Retina (tissue), 1 donor: ENCODE data around the gene ANKRD42.

Experiments used
- DNase-seq: peaks from one replicate; pipeline ENCODE4 v3.0.0-alpha.2; 2016

ANKRD42 gene

DNA sequence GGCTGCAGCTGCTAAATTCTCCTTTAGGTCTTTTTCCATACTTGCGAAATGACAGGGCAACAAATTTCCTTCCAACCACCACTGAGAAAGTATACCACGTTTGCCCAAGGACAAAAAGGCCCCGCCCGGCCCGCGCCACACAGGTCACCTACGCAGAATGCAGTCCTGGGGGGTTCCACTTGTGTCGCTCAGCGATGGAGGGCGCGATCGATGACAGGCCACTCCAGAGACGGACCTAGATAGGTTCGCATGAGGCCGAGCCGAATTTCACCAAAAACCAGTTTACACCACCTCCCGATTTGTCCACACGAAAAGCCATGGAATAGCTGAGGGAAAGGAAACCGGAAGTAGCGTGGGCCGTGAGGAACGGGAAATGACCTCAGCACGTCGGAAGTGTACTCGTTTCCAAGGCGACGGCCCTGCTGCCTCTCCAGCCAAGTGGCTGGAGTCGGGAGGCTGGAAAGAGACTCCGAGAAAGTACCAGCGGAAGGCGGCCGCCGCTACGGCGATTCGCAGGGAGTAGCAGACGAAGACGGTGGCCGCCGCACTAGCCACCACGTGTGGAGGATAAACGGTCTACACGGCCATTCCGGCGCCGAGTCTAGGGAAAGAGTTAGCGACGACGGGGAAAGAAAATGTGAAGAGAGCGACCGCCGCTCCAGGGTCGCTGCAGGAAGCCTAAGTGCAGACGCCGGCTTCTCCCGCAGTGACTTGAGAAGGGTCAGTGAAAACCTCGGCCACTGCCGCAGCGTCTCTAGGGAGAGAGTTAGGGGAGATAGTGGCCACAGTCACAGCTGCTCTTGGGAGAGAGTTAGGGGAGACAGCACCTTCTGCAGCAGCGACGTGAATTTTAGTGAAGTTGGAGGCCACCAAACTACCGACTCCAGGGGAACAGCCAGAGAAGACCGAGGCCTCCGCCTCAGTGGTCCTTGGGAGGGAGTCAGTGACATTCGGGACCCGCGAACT is at the start of gene ANKRD42:
TSS of gene ANKRD42 (plus strand) at position 398 of the 966 bp plus-strand sequence. CDS start 959 bp downstream, outside the sequence.
- peak; percentile 98 for DNase-seq

DNA sequence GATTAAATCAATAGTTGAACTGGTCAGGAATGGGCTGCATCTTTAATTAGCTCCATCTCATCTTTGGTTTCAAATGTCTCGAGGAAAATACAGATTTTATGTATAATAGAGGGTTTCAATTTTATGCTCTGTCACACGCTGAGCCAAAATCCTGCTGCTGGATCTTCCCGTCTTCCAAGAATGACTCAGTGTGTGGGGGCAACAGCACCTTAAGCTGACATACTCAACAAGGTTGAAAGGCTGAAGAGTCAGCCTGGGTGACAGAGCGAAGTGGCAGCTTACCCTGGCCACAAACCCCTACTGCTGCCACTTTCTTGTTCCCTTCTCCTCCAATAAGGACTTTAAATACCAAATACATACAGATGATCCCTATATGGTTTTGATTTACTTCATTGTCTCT is 45.6 kb upstream of the ANKRD42 start:
- DNase-seq: no peak

DNA sequence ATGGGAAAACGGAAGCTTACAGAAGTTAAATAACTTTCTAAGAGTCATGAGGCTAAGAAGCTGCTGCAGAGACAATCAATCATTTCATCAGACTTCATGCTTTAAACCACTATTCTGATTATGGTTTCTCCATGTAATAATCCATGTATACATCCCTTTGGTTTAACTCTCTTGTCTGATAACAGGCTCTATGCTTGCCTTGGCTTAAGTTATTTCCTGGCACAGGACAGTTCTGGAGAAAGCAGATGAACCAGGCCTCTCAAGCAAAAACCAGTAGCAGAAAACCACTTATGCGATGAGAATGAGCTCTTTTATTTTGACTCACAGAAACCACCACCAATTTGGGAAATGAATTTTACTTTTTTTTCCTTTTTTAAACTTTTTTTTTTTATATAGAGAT is 43.1 kb upstream of the ANKRD42 start:
- no peak for DNase-seq

DNA sequence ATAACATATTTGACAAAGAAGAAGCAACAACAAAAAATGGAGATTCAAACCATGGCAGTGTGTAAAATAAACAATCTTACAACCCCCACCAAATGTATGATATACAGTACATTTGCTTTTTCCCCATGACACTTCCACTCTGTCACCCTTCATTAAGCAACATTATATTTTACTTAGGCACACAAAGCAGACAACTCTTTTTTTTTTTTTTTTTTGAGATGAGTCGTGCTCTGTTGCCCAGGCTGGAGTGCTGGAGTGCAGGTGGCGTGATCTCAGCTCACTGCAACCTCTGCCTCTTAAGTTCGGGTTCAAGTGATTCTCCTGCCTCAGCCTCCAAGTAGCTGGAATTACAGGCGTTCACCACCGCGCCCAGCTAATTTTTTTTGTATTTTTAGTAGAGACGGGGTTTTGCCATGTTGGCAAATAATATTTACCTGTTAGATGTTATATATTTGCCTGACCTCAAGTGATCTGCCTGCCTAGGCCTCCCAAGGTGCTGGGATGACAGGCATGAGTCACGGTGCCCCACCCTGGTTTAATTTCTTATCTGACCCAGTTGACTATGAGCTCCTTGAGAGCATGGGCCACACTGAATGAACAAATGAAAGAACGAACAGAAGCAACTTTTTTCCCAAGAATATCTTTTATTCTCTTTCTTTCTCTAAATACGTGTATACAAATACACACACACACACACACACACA is 42.1 kb upstream of the ANKRD42 start:
- no peak for DNase-seq

DNA sequence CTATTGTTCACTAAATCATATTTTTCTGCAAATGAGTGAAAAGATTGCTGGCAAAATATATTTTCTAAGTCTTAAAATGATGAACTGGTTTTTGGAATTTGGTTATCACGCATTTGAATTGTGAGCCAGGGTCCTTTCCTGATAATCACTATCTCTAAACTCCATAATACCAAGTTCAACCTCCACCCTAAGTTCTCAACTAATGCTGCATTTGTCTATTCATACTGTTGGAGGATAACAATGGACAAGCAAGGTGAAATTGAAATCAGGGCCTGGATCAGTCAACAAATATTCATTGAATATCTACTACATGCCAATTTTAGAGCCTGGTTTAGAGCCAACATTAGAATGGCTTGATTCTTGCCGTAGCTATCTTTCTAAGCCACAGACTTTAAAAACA is 41.2 kb upstream of the ANKRD42 start:
- no peak for DNase-seq

DNA sequence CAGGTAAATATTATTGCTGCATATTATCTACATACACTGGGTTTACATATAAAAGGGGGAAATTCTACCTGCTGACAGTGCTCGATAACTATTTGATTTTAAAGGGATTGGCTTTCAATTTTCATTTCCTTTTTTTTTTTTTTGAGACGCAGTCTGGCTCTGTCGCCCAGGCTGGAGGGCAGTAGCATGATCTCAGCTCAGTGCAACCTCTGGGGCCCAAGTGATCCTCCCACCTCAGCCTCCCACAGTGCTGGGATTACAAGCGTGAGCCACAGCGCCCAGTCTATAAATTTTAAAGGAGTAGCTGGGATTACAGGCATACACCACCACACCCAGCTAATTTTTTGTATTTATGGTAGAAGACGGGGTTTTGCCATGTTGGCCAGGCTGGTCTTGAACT is 39.7 kb upstream of the ANKRD42 start:
- DNase-seq: no peak

DNA sequence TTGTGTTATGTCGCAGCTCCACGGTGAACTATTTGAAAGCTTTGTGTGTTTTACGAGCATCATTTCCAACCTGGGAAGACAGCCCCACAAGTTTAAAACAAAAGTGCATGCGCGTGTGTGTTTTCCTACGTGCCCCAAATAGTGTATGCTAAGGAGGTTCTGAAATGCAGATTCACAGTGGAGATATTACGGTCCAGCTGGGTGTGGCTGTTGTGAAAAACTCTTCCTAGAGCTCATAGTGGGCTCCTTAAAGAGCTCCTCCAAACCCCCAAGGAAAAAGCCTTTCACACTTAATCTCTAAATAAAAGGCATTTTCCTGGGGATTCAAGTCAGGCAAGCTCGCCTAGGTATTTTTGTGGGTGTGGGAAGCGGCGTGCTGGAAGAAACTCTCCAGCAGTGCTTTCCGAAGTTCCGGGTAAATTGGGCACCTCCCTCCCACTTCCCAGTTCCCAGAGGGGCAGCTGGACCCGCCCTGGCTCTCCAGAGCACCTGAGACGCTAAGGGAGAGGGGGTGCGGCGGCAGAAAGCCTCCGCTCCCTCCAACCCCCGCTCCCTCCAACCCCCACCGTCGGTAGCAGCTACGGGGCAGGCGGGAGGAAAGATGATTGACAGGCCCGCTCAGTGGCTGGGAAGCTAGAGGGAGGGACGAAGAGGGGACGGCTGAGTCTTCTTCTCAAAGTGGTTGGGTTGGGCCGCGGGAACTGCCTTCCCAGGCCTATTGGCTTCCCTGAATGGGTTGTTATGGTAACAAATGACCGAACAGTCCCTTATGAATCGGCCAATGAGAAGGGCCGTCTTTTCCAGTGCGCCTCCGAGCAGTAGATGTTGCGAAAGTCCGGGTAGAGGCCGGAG is 37.1 kb upstream of the ANKRD42 start:
- peak; percentile 99 for DNase-seq

DNA sequence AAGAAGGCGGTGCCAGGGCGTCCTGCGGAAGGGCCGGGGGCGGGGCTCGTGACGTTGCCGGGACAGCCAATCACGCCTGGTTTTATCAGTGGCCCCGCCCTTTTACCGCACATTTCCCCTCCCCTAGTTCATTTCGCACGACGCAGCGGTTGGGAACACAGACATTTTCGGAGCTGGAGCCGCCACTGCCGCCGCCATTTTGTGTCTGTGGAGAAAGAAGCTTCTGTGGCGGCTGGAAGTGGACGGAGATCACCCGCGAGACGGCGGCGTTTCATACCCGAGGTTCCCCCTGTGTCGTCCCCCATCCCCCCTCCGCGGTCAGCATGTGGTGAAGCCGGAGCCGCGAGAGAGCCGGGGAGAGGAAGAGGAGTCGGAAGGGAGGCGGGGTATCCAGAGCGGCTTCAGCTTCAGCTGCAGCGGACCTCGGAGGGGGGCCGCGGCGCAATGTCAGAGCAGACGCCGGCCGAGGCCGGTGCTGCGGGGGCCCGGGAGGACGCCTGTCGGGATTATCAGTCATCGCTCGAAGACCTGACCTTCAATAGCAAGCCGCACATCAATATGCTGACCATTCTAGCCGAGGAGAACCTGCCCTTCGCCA is 36.4 kb upstream of the ANKRD42 start, which contains the start of gene PCF11:
TSS of gene PCF11 (plus strand) at position 136 of the 598 bp plus-strand sequence. CDS start at position 445, 309 bp downstream.
- no peak for DNase-seq

DNA sequence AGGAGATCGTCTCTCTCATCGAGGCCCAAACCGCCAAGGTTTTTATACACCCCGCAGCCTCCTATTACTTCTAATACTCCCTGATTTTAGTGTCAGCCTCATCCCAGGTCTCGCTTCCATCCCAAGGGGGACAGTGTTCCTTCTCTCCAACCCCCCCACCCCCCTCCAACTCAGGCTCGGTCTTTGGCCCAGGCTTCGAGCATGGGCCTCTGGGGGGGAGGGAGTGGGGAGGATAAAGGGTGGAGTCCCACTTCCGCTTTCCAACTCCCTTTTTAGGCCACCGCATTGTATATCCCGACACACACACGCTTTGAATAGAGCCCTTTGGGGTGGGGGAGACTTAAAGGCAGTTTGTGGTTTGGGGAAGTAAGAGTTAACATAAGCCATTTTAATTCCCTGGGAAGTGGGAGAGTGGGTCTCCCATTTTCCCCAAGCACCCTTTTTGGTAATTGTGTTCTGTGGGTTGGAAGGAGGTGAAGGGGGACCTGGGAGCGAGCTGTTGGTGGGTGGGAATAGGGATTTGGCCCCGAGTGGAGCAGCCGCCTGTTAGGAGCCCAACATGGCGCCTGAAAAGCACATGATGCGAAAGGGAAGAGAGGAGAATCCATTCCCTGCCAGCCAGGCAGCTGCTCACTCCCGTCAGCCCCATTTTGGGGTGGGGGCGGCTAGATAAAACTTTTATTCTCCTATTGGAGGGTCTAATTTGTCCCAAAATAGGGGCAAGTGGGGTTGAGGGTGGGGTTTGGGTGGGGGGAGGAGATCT is 35.7 kb upstream of the ANKRD42 start:
- peak; percentile 78 for DNase-seq

DNA sequence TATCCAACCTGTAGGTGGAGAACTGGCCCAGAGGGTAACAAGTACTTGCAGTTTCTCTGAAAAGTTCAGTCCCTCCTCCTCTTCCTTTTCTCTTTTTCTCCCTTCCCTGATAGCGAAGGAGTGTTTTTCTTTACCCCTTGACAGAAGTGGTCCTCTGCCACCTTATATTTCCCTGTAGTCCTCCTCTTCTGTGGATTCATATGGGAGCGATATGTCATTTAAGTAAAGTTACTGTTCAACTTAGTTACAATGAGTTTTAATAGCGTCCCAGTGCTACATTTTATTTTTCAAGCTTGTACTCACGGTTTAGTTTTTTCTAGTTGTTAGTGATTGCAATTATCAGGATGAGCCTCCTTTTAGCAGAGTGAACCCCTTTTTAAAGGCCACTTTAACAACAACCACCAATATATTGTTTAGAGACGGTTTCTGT is 35.1 kb upstream of the ANKRD42 start:
- DNase-seq: no peak

DNA sequence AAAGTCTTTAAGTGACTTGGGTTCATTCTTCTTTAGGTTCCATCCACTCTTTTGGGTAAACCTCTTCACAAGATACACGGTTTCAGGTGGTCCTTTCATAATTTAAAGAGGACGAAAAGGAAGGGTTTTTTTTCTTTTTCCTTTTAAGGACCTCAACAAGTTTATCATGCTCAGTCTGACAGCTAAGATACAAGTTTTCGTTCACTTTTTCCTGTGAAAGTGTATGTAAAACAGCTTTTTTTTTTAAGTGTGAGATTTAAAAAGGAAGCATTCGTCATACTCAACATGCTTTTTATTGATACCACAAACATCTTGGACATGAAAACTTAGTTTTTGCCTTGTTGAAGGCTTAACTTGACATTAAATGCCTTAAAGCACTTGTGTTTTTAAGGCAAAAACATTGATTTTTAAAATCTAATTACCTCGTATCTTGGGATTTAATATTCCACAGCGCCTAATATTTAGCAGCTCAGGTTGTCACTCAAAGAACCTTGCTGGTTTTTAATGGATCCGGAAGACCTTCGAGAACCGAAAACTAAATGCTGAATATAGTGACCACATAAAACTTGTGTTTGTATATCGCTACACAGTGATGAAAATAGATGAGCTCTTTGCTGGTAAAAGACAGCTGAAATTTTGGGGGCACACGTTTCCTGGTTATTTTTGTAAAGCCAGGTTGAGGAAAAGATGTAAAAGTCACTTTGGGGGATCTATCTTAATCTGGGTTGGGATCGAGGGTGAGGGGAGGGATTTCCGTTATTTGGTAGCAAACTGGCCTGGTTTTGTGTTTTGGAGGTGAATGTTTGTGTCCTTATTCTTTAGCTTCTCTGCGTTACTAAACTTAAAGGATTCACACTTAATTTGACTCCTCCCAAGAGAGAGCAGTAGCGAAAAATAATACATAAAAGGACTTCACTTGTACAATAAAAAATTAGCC is 34.3 kb upstream of the ANKRD42 start:
- DNase-seq: no peak

DNA sequence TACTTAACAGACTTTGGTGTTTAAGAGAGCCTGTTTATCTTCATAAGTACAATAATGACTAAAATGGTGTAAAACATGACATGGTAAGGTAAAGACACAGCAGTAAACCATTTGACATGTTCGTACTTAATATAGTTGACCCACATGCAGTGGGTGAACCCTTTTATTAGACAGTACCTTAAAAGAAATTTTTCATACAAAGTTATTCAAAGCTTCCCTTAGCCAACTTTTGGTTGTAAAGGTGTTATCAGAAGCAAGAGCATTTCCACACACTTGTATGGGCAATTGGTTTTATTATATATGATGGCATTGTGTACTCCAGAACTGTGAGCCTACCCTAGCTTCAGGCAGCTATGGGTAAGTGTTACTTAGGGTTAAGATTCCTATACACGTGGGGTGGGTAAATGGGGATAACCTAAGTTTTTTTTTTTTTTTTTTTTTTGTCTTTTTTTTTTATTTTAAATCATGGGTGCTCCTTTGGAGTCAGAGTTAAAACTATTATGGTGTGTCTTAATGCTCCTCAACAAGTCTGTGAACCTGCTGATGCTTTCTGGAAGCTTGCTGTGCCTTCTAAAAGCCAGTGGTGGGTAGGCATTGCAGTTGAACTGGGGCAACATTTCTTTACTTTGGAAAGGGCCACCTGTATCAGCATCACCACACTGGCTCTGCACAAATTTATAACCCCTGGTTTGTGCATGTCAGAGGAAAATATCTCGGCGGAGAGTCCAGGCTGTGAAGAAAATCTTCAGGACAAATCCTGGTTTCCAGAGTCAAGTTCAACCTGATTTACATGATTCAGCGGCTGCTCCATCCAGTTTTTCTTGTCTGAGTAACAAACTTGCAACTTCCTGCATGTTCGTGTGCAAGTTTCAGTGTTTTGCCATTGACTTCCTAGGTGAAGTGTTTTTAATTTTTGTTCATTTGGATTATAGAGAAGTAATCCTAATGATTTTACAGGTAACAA is 33.3 kb upstream of the ANKRD42 start:
- DNase-seq: no peak

DNA sequence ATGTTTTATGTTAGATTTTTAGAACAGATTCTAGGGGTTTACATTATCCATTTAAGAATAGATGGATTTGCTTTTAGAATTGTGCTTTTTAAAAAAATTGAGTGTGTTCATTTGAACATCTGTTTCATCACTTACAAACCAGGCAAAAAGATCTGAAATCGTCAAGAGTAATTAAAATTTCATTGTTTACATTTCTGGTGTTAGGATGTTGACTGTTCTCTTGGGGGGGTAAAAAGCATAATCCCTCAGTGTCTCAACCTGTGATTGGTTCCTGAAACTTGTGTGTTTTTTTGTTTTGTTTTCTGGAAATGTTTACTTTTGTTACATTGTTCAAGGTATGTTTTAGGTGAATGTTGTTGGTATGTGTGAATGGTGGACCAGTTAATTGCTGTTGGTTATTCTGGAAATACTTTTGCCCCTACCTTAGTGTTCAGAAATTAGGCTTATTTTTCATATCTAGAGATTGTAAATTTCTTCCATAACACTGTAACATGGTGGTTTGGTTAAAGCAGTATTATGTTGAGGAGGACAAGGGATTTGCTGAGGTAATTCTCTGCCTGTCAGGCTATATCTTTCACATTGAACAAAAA is 31.8 kb upstream of the ANKRD42 start:
- no peak for DNase-seq

DNA sequence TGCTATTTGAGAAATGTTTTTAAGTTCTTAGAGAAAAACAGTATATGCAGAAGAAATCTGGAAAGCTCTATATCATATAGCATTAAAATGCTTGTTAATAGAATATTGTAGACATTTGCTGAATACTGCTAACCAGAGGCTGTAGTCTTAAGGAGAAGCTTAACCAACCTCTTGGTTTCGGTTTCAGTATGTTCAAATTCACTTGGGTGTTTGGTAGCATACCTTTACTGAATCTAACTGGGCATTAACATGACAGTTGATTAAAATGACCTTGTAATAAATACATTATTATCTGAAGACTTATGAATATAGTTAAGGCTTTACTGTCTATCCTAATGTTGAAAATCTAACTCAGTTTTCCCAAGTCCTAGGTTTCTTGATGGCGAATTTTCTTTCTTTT is 31.1 kb upstream of the ANKRD42 start:
- DNase-seq: no peak

DNA sequence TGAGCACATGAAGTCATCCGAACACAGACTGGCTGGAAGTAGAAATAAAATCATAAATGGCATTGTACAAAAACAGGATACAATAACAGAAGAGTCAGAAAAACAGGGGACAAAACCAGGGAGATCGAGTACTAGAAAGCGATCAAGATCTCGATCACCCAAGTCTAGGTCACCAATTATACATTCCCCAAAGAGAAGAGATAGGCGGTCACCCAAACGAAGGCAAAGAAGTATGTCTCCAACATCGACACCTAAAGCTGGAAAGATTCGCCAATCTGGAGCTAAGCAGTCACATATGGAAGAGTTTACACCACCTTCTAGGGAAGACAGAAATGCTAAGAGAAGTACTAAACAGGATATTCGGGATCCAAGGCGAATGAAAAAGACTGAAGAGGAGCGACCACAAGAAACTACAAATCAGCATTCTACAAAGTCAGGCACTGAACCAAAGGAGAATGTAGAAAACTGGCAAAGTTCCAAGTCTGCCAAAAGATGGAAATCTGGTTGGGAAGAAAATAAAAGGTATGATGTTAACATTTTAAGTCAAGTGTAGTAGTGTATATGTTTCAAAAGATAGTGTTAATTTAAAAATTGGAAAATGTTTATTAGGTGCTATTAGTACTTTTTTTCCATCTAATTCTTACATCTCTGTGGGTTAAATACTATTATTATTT is 27.2 kb upstream of the ANKRD42 start:
- DNase-seq: no peak

DNA sequence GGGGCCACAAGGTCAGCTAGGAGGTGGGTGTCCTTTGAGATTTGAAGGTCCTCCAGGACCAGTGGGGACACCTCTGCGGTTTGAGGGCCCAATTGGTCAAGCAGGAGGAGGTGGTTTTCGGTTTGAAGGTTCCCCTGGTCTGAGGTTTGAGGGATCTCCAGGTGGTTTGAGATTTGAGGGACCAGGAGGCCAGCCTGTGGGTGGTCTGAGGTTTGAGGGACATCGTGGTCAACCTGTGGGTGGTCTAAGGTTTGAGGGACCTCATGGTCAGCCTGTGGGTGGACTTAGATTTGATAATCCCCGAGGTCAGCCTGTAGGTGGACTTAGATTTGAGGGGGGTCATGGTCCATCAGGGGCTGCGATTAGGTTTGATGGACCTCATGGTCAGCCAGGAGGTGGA is 24.8 kb upstream of the ANKRD42 start:
- no peak for DNase-seq

DNA sequence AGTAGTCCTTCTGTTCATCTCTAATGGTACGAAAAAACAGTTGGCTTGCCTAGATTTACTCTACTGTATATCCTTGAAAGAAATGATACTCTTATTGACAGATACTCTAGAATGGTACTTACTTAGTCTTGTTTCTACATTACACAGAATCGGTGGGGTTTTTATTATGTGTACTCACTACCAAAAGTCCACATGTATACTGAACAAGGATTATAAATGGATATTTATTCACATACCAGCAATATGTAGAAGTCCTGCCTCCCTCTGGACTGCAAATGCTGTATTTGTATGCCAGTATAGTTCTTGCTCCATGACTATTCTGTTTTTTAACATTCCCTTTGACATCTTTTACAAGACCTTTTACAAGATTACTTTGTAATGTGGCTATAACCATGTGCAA is 22.6 kb upstream of the ANKRD42 start:
- no peak for DNase-seq

DNA sequence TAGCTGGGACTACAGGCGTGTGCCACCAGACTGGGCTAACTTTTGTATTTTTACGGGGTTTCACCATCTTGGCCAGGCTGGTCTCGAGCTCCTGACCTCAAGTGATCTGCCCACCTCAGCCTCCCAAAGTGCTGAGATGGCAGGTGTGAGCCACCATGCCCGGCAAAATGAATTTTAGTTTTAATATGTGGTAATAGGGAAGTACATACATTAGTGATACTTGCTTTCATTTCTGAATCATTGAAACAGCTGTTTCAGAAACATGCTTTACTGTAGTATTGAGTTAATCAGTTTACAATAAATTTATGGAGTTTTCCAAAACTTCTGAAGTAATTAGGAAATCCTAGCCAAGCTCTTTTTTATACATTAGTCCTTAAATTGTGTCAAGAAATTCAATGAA is 21.0 kb upstream of the ANKRD42 start:
- no peak for DNase-seq
